ENCODE data around the gene PCBP2.
A peak's percentile ranks its signal among the peaks of the same experiment; 100 is the strongest.

Gene PCBP2

GRCh38 chr12:53451661-53452158 is at the start of gene PCBP2:
TSS of gene PCBP2 (plus strand) at chr12:53452102. CDS start at chr12:53454801, 2,699 bp downstream.
- no peak for TF ChIP-seq GATA3 (IDR thresholded peaks at IDR 0.05; ENCODE audit: low read depth, low read length)
- peak; percentile 65 for TF ChIP-seq GATA2 (IDR thresholded peaks at IDR 0.05; ENCODE audit: low read depth, low read length)

DNA sequence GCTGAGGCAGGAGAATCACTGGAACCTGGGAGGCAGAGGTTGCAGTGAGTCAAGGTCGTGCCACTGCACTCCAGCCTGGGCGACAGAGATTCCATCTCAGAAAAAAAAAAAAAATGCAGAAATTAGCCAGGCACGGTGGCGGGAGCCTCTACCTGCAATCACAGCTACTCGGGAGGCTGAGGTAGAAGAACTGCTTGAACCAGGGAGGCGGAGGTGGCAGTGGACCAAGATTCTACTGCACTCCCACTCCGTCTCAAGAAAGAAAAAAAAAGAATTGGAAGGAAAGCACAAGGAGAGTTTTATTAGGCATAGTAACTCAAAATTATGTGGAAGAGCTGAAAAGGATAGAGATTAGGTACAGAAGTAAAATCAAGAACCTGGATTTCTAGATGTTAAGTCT is 49.0 kb upstream of the PCBP2 start:
- TF ChIP-seq GATA2 (IDR thresholded peaks at IDR 0.05; ENCODE audit: low read depth, low read length) (no peak), GATA3 (IDR thresholded peaks at IDR 0.05; ENCODE audit: low read depth, low read length) (no peak)

- TF ChIP-seq GATA2 (IDR thresholded peaks at IDR 0.05; ENCODE audit: low read depth, low read length) (no peak), GATA3 (IDR thresholded peaks at IDR 0.05; ENCODE audit: low read depth, low read length) (no peak)
Observed at GRCh38 chr12:53410951-53411350, 41.0 kb upstream of the PCBP2 start.

DNA sequence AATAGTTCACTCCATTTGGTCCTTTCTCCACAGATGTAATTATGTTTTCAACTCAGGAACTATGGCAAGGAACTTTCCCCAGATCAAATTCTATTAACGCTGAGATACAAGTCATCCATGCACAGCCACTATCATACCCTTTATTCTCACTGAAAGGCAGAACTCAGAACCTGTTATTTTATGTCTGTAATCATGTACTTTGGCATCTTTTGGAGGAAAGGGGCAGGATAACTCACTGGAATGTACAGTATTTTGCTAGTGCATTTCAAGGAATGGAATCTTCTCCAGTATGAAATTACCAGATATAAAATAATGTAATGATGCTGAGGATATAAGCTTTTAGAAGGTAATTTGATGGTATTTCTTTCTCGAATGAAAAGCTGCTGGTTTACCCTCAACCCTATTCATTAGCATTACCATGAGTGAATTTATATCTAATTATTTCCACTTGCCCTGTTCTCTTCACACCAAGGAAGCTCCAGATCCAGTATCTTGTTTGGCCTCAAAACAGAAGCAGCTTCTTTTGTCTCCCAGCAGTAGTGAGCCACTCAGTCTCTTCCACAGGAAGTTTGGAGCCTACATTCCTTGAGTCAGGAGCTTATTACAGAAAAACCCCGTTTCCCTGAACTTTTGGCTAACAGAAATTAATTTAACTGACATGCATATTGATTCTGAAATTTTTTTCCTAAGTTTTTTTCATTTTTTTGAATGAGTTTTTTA is 38.3 kb upstream of the PCBP2 start:
- TF ChIP-seq GATA3 (IDR thresholded peaks at IDR 0.05; ENCODE audit: low read depth, low read length) (no peak), GATA2 (IDR thresholded peaks at IDR 0.05; ENCODE audit: low read depth, low read length) (no peak)

DNA sequence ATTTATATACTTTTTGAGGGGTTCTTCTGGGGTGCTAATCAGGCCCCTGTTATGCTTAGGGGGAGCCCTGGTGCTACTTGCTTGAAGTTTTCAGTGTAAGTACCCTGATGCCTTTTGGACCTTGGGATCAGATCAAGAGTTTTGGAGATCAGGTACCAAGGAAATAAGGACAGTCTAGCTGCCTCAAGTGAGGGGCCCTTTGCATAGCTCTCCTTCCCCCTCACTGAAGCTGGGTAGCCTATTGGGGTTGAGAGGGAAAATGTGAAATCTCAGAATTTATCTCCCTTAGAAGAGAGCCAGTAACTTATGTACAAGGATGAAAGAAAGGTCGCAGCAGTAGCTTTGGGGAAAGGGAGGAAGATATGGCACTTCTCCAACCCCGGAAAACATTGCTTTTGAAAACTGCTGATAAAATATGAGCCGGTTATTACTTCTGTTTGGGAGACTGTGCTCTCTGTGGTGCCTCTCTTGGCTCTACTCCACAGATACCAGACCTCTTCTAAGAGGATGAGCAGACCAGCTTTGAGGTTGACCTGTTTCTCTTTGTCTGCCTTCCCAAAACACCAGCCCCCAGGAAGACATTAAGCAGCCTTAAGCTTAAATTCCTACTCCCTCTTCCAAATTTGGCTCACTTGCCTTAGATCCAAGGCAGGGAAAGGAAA is 37.0 kb upstream of the PCBP2 start:
- no peak for TF ChIP-seq GATA2 (IDR thresholded peaks at IDR 0.05; ENCODE audit: low read depth, low read length)
- no peak for TF ChIP-seq GATA3 (IDR thresholded peaks at IDR 0.05; ENCODE audit: low read depth, low read length)

- TF ChIP-seq GATA3 (IDR thresholded peaks at IDR 0.05; ENCODE audit: low read depth, low read length) (no peak), GATA2 (IDR thresholded peaks at IDR 0.05; ENCODE audit: low read depth, low read length) (no peak)
Observed at GRCh38 chr12:53418221-53418620, 33.7 kb upstream of the PCBP2 start.

DNA sequence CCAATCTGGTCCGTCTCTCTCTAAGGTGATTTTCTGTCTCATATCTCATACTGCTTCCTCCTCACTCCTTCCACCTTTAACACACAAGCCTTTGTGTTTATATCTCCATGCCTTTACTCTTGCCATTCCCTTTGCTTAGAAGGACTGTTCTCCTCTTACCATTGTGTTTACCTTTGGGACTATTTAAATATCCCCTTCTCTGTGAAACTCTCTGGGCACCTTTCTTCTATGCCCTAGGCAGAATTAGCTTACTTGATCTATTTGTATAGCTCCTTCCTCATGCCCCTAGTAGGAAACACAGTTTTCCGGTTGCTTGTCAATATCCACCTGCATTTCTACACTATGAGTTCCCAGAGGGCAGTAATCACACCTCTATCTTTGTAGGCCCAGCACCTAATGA is 32.1 kb upstream of the PCBP2 start:
- TF ChIP-seq GATA2 (IDR thresholded peaks at IDR 0.05; ENCODE audit: low read depth, low read length) (no peak), GATA3 (IDR thresholded peaks at IDR 0.05; ENCODE audit: low read depth, low read length) (no peak)

GRCh38 chr12:53423597-53423996 is 28.3 kb upstream of the PCBP2 start, which contains the start of gene AMHR2:
TSS of gene AMHR2 (plus strand) at chr12:53423855. CDS start at chr12:53423935, 80 bp downstream.
- TF ChIP-seq GATA3 (IDR thresholded peaks at IDR 0.05; ENCODE audit: low read depth, low read length), result no peak
- no peak for TF ChIP-seq GATA2 (IDR thresholded peaks at IDR 0.05; ENCODE audit: low read depth, low read length)

GRCh38 chr12:53424626-53425514 is 27.0 kb upstream of the PCBP2 start:
- no peak for TF ChIP-seq GATA2 (IDR thresholded peaks at IDR 0.05; ENCODE audit: low read depth, low read length)
- no peak for TF ChIP-seq GATA3 (IDR thresholded peaks at IDR 0.05; ENCODE audit: low read depth, low read length)

DNA sequence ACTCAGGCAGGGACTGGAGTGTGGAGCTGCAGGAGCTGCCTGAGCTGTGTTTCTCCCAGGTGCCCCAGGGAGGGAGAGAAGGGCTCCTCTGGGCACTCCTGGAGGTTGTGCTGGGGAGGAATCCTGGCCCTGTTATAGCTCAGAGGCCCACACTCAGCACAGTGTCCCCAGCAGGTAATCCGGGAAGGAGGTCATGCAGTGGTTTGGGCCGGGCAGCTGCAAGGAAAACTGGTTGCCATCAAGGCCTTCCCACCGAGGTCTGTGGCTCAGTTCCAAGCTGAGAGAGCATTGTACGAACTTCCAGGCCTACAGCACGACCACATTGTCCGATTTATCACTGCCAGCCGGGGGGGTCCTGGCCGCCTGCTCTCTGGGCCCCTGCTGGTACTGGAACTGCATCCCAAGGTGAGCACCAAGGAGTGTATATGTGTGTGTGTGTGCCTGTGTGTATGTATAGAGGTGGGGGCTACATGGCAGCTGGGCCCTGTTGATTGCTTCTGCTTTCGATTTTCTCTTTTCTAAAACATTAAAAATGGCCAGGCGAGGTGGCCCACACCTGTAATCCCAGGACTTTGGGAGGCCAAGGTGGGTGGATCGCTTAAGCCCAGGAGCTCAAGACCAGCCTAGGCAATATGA is 26.3 kb upstream of the PCBP2 start:
- TF ChIP-seq GATA3 (IDR thresholded peaks at IDR 0.05; ENCODE audit: low read depth, low read length) (no peak), GATA2 (IDR thresholded peaks at IDR 0.05; ENCODE audit: low read depth, low read length) (no peak)

GRCh38 chr12:53427905-53428594 is 23.9 kb upstream of the PCBP2 start:
- no peak for TF ChIP-seq GATA3 (IDR thresholded peaks at IDR 0.05; ENCODE audit: low read depth, low read length)
- no peak for TF ChIP-seq GATA2 (IDR thresholded peaks at IDR 0.05; ENCODE audit: low read depth, low read length)

GRCh38 chr12:53428741-53429140 is 23.2 kb upstream of the PCBP2 start:
- no peak for TF ChIP-seq GATA2 (IDR thresholded peaks at IDR 0.05; ENCODE audit: low read depth, low read length)
- TF ChIP-seq GATA3 (IDR thresholded peaks at IDR 0.05; ENCODE audit: low read depth, low read length), result no peak

GRCh38 chr12:53430116-53430515 is 21.8 kb upstream of the PCBP2 start:
- TF ChIP-seq GATA2 (IDR thresholded peaks at IDR 0.05; ENCODE audit: low read depth, low read length) (no peak), GATA3 (IDR thresholded peaks at IDR 0.05; ENCODE audit: low read depth, low read length) (no peak)
